ENCODE results near the gene PHLPP1. TPM values are rescaled to one million over a fixed set of nuclear protein-coding genes. Genes with fewer than 3 reads are reported as not detected.

Gene PHLPP1
- total RNA-seq, 2 donors from 2014 or later = 8.1 to 11.6 TPM

DNA sequence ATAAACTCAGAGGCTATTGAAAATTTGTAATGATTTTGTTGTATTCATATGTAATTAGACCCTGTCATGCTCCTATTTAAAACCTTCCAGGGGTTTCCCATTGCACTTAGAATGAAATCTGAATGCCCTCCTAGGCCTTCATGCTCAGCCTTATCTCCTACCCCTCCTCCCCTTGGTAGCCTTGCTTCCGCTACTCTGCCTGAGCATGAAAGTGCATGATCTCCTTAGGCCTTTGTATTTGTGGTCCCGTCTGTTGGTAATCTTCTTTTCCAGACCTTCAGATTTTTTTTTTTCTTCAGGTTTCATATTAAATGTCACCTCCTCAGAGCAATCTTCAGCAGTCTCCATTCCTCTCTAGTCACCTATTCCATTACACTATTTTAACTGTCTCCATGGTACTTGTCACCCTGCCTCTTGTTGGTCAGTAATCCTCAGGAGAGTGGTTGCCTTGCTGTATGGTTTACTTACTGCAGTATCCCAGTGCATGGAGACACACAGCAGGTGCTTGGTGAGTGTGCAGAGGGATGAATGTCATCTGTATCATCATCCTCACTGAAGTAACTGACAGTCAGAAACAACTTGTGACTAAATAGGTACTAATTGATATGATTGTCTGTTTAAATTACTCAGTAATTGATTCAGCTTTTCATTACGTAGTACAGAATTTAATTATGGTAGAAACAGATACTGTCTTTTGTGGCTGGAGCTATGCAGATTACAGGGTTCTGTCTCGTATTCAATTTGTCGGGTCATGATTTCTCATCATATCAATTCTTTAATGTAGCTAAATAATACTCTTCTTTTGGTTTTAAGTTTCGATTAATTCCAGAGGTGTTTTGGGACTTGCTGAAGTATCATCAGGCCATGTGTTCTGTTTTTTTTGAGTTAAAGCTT lies 63.9 kb downstream of the PHLPP1 start:
- TF ChIP-seq, protein P1, sequence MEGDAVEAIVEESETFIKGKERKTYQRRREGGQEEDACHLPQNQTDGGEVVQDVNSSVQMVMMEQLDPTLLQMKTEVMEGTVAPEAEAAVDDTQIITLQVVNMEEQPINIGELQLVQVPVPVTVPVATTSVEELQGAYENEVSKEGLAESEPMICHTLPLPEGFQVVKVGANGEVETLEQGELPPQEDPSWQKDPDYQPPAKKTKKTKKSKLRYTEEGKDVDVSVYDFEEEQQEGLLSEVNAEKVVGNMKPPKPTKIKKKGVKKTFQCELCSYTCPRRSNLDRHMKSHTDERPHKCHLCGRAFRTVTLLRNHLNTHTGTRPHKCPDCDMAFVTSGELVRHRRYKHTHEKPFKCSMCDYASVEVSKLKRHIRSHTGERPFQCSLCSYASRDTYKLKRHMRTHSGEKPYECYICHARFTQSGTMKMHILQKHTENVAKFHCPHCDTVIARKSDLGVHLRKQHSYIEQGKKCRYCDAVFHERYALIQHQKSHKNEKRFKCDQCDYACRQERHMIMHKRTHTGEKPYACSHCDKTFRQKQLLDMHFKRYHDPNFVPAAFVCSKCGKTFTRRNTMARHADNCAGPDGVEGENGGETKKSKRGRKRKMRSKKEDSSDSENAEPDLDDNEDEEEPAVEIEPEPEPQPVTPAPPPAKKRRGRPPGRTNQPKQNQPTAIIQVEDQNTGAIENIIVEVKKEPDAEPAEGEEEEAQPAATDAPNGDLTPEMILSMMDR (IDR thresholded peaks at IDR 0.05) = no peak
- Histone ChIP-seq H3K4me3 (no peak overlapping the region), H3K36me3 (no peaks in the 10 kb centered on the region), H3K27ac (no peak overlapping the region), H3K9me3 (no peaks in the 10 kb centered on the region), H3K27me3 (replicated peaks; ENCODE audit: insufficient read depth) (no peaks in the 10 kb centered on the region), H3K4me1 (ENCODE audit: control insufficient read depth in 1 of 2, low read depth in 2 of 2) (no peaks in the 10 kb centered on the region)
- DNase-seq (ENCODE audit: low spot score) (no peak), ATAC-seq (ENCODE audit: insufficient number of reproducible peaks, low FRiP score, low read depth) (no peak)

DNA sequence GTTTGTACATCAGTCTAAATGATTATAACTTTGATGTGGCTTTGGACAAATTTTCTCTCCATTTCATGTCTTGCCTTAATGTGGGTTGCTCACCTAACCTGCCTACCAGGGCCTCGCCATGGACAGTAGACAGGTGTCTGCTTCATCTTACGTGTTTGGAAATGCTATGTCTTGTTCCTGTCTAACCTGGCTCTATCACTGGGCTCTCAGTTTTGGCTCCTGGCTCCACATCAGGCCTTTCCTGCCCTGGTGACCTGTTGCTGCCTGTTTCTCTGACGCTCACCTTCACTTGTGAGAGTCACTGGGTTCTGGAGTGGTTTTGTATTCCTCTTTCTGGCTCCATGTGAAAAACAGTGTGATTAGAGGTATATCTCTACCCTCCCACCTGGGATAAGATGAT lies 65.9 kb downstream of the PHLPP1 start:
- Histone ChIP-seq H3K4me3 (no peak overlapping the region), H3K27me3 (replicated peaks; ENCODE audit: insufficient read depth) (no peaks in the 10 kb centered on the region), H3K4me1 (ENCODE audit: control insufficient read depth in 1 of 2, low read depth in 2 of 2) (no peaks in the 10 kb centered on the region), H3K9me3 (no peaks in the 10 kb centered on the region), H3K36me3 (no peaks in the 10 kb centered on the region), H3K27ac (no peak overlapping the region)
- no peak for ATAC-seq (ENCODE audit: insufficient number of reproducible peaks, low FRiP score, low read depth)
- TF ChIP-seq, protein P1 (IDR thresholded peaks at IDR 0.05) = no peak
- DNase-seq (ENCODE audit: low spot score) = no peak

DNA sequence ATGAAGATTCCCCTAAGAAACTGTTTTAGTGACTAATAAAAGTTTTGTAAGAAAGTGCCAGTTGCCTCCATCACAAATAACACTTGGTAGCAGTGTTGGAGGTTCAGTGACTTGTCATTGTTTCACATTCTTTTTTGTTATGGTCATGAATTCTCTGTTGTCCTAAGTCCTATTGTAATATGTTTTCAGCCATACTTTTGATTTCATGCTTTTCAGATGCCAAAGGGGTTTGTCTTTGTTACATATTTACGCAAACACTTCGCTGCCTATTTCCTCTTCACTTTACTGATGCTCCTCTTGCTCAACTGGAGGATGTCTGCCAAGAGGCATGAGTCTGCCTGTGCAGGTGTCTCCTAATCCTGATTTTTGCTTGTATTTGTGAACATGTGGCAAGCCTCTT lies 66.6 kb downstream of the PHLPP1 start:
- no peaks in the 10 kb centered on the region for H3K27me3 ChIP-seq (replicated peaks; ENCODE audit: insufficient read depth)
- no peak overlapping the region for H3K27ac ChIP-seq
- DNase-seq (ENCODE audit: low spot score) (no peak), ATAC-seq (ENCODE audit: insufficient number of reproducible peaks, low FRiP score, low read depth) (no peak)
- H3K4me1 ChIP-seq (ENCODE audit: control insufficient read depth in 1 of 2, low read depth in 2 of 2) = no peaks in the 10 kb centered on the region
- no peaks in the 10 kb centered on the region for H3K9me3 ChIP-seq
- no peaks in the 10 kb centered on the region for H3K36me3 ChIP-seq
- H3K4me3 ChIP-seq = no peak overlapping the region
- TF ChIP-seq, protein P1 (IDR thresholded peaks at IDR 0.05) = no peak

DNA sequence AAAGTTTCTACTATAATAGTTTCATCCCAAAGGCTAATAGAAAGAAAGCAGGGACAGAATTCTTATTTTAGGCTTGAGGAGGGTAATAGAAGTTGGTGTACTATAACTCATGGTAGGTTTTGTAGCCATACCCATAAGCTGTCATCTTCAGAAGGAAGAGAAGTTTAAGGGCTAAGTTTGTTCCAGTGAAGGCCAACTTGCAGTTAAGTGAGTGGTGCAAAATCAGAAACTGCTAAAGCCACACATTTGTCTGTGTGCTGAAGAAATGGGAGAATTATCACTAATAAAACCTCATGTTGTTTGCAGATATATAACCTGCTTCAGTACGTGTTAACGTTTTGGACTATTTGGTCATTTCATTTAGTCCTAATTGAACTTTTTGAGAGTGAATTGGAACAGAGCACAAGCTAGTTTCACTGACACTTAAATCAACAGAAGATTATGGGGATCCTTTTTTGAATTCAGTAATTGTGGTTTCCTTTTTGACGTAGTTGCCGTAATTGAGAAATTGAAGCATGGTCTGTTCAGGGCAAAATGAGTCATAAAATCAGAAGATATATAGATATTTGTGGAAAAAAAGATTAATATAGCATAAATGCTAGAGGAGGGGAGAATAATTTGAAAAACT lies 69.1 kb downstream of the PHLPP1 start:
- H3K27ac ChIP-seq = no peak overlapping the region
- H3K4me1 ChIP-seq (ENCODE audit: control insufficient read depth in 1 of 2, low read depth in 2 of 2) = no peaks in the 10 kb centered on the region
- TF ChIP-seq, protein P1 (IDR thresholded peaks at IDR 0.05) = no peak
- H3K9me3 ChIP-seq = no peaks in the 10 kb centered on the region
- DNase-seq (ENCODE audit: low spot score) = no peak
- no peaks in the 10 kb centered on the region for H3K36me3 ChIP-seq
- no peak for ATAC-seq (ENCODE audit: insufficient number of reproducible peaks, low FRiP score, low read depth)
- no peaks in the 10 kb centered on the region for H3K27me3 ChIP-seq (replicated peaks; ENCODE audit: insufficient read depth)
- no peak overlapping the region for H3K4me3 ChIP-seq

DNA sequence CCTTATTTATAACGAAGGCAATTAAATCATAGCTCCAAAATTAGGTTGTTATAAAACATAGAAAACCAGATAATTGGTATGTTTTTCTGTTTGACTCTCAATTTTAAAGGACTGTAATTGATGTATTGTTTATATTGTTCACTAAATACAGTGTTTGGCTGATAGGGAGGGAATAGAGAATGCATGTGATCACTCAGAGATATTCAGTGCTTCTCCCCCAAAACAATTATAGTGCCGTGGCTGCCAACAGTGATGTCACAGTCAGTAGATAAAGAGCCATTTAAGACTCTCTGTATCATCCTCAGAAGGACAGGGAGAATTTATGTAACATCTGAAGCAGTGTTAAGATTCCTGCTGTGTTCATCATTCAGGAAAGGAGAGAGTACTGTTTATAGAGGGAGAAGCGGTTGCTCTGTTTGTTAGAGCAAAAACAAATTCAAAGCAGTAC lies 69.6 kb downstream of the PHLPP1 start:
- H3K27ac ChIP-seq = no peak overlapping the region
- no peaks in the 10 kb centered on the region for H3K4me1 ChIP-seq (ENCODE audit: control insufficient read depth in 1 of 2, low read depth in 2 of 2)

More for the DNA sequence above, 69.6 kb downstream of the PHLPP1 start:
- H3K9me3 ChIP-seq = no peaks in the 10 kb centered on the region
- no peak overlapping the region for H3K4me3 ChIP-seq
- TF ChIP-seq, protein P1 (IDR thresholded peaks at IDR 0.05) = no peak
- H3K27me3 ChIP-seq (replicated peaks; ENCODE audit: insufficient read depth) = no peaks in the 10 kb centered on the region
- ATAC-seq (ENCODE audit: insufficient number of reproducible peaks, low FRiP score, low read depth) (no peak), DNase-seq (ENCODE audit: low spot score) (no peak)
- no peaks in the 10 kb centered on the region for H3K36me3 ChIP-seq

Measured in thoracic aorta (tissue), 2 donors.